SHP77 (cell line): ENCODE measurements around the gene MBNL2.

Experiments used
- DNase-seq, 2 experiments: peaks; one replicate each; lab custom pipeline; 2025; lab: John Stamatoyannopoulos, UW

Gene MBNL2

GRCh38 chr13:97253581-97254293 is 31.6 kb downstream of the MBNL2 start:
- no peak for DNase-seq

- DNase-seq, result no peak
Observed at GRCh38 chr13:97254816-97255215, 32.7 kb downstream of the MBNL2 start.

- DNase-seq, result no peak
Observed at GRCh38 chr13:97255515-97256021, 33.4 kb downstream of the MBNL2 start.

- peak in 1 of 2 experiments; percentile 21 for DNase-seq
Observed at GRCh38 chr13:97256343-97256783, 34.2 kb downstream of the MBNL2 start.

GRCh38 chr13:97257228-97257755 is 35.2 kb downstream of the MBNL2 start:
- no peak for DNase-seq

- DNase-seq, result peak in 1 of 2 experiments; percentile 20
Observed at GRCh38 chr13:97257800-97258799, 36.0 kb downstream of the MBNL2 start.

GRCh38 chr13:97258801-97259200 is 36.7 kb downstream of the MBNL2 start:
- no peak for DNase-seq

GRCh38 chr13:97259410-97259797 is 37.3 kb downstream of the MBNL2 start:
- no peak for DNase-seq

- DNase-seq, result peak; percentile 42 to 45
Observed at GRCh38 chr13:97259798-97260714, 37.9 kb downstream of the MBNL2 start.

- no peak for DNase-seq
Observed at GRCh38 chr13:97261254-97262005, 39.3 kb downstream of the MBNL2 start.

GRCh38 chr13:97262058-97262457 is 39.9 kb downstream of the MBNL2 start:
- DNase-seq, result no peak

- no peak for DNase-seq
Observed at GRCh38 chr13:97263160-97263559, 41.0 kb downstream of the MBNL2 start.

GRCh38 chr13:97264663-97265062 is 42.5 kb downstream of the MBNL2 start:
- DNase-seq, result no peak

GRCh38 chr13:97266332-97266731 is 44.2 kb downstream of the MBNL2 start:
- no peak for DNase-seq

GRCh38 chr13:97266772-97267417 is 44.8 kb downstream of the MBNL2 start:
- no peak for DNase-seq

- DNase-seq, result no peak
Observed at GRCh38 chr13:97267418-97268059, 45.4 kb downstream of the MBNL2 start.

- no peak for DNase-seq
Observed at GRCh38 chr13:97268772-97269171, 46.6 kb downstream of the MBNL2 start.

GRCh38 chr13:97269603-97270002 is 47.5 kb downstream of the MBNL2 start:
- no peak for DNase-seq

GRCh38 chr13:97272526-97272925 is 50.4 kb downstream of the MBNL2 start:
- no peak for DNase-seq
